SKM-1 treated with dmso at 0.1 percent for 144 hours (cell line): Measurements from ENCODE around the gene LRP3.

Experiments
- DNase-seq: peaks from one replicate; lab custom pipeline; 2025; ENCODE audit not compliant: unreplicated experiment; lab: John Stamatoyannopoulos, UW

Gene LRP3

GRCh38 chr19:33236696-33237390, 42.7 kb downstream of the LRP3 start:
- no peak for DNase-seq

GRCh38 chr19:33238481-33239149, 44.5 kb downstream of the LRP3 start:
- DNase-seq = no peak

- DNase-seq = no peak
These were observed 45.3 kb downstream of the LRP3 start for GRCh38 chr19:33239223-33239975.

GRCh38 chr19:33240181-33240771, 46.1 kb downstream of the LRP3 start:
- no peak for DNase-seq

- no peak for DNase-seq
These were observed 47.0 kb downstream of the LRP3 start for GRCh38 chr19:33241091-33241529.

GRCh38 chr19:33241530-33242101, 47.5 kb downstream of the LRP3 start:
- DNase-seq = no peak

GRCh38 chr19:33242131-33242530, 48.0 kb downstream of the LRP3 start:
- no peak for DNase-seq

- no peak for DNase-seq
These were observed 48.8 kb downstream of the LRP3 start for GRCh38 chr19:33242911-33243310.

GRCh38 chr19:33245948-33246708, 52.0 kb downstream of the LRP3 start:
- no peak for DNase-seq

- DNase-seq = no peak
These were observed 52.7 kb downstream of the LRP3 start for GRCh38 chr19:33246709-33247440.

- DNase-seq = no peak
These were observed 53.3 kb downstream of the LRP3 start for GRCh38 chr19:33247441-33247819.

GRCh38 chr19:33248104-33248503, 54.0 kb downstream of the LRP3 start:
- no peak for DNase-seq

- no peak for DNase-seq
These were observed 54.4 kb downstream of the LRP3 start for GRCh38 chr19:33248553-33248953.

- DNase-seq = peak; percentile 86
These were observed 55.0 kb downstream of the LRP3 start for GRCh38 chr19:33248954-33249613.

GRCh38 chr19:33249740-33250366, 55.7 kb downstream of the LRP3 start:
- DNase-seq = no peak

GRCh38 chr19:33250500-33250899, 56.4 kb downstream of the LRP3 start:
- DNase-seq = no peak

- DNase-seq = no peak
These were observed 56.9 kb downstream of the LRP3 start for GRCh38 chr19:33251076-33251475.

GRCh38 chr19:33251526-33252090, 57.5 kb downstream of the LRP3 start:
- DNase-seq = no peak
